ENCODE results near the gene NWD2. TPM values are rescaled to one million over a fixed set of nuclear protein-coding genes. Genes with fewer than 3 reads are reported as not detected.

NWD2 gene
- total RNA-seq, 1 experiment from 2014 or later: under 0.01 TPM

DNA sequence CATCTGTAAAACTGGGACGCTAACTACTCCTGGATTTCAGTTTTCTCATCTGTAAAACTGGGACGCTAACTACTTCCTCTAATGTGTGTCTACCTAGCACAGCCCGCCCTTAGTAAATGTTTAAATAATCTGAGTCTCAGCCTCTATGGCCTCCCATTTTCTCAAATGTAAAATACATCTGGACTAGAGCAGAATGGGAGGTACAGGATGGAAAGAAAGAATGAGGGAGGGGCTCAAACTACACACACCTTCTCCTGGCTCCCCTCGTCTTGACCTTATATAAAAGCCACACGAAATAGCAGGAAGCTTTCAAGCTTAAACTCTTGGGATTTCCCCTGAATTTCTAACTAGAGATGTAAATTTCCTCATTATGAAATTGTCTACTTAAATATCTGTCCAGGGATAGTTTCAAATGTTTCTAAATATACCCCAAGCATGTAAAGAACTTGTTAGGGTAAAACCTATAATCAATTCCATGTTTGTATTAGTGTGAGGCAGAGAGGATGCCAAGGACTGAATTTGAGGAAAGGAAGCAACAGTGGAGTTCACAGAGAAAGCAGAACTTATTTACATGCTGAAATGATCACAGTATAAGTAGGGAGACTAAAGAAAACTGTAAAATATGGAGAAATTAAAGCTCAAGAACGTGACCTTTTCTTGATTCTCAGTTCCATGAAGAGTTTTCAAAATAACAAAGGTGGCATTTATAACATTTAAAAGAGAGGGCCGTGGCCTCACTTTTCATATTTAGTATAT, 220.0 kb downstream of the NWD2 start:
- intact Hi-C loops (cut with micrococcal nuclease): no loop called here

GRCh38 chr4:37465296-37465695, 220.8 kb downstream of the NWD2 start:
- Histone ChIP-seq H3K27ac (ENCODE audit: low read length) (no peak overlapping the region), H2AFZ (ENCODE audit: low read length) (no peak overlapping the region), H3K9me2 (replicated peaks; ENCODE audit: low read length) (no peaks in the 10 kb centered on the region), H3K36me3 (ENCODE audit: low read depth, low read length) (no peaks in the 10 kb centered on the region), H3K4me2 (ENCODE audit: low read length) (no peak overlapping the region), H3K9ac (ENCODE audit: low read length) (no peak overlapping the region), H3K79me2 (ENCODE audit: low read length) (0 out of 2 replicates have a peak, but pooled peaks cover 11% of the 10 kb centered on the region), H3K4me3 (ENCODE audit: low read length) (no peak overlapping the region), H3K4me1 (ENCODE audit: insufficient read depth, low read length) (peaks cover 12% of the 10 kb centered on the region; the same call in 1 of the 2 replicates), H3F3A (ENCODE audit: low read length, unreplicated experiment) (no peaks in the 10 kb centered on the region), H4K20me1 (ENCODE audit: low read length) (no peaks in the 10 kb centered on the region), H3K9me3 (ENCODE audit: low read length) (no peaks in the 10 kb centered on the region), H3K27me3 (ENCODE audit: low read length) (no peaks in the 10 kb centered on the region)
- DNase-seq (no peak), ATAC-seq (no peak)
- ChIA-PET POLR2A (ENCODE audit: unreplicated experiment) (no interaction called here), CTCF (no interaction called here)
- no TSS peak for BruUV-seq (replicated peaks)
- intact Hi-C loops (cut with micrococcal nuclease): no loop called here
- TF ChIP-seq EZH2phosphoT487 (IDR thresholded peaks at IDR 0.05; ENCODE audit: borderline replicate concordance, low read length): no peak
- no peak for TF ChIP-seq EZH2 (IDR thresholded peaks at IDR 0.05; ENCODE audit: low read length, unreplicated experiment)
- TF ChIP-seq, protein P1, sequence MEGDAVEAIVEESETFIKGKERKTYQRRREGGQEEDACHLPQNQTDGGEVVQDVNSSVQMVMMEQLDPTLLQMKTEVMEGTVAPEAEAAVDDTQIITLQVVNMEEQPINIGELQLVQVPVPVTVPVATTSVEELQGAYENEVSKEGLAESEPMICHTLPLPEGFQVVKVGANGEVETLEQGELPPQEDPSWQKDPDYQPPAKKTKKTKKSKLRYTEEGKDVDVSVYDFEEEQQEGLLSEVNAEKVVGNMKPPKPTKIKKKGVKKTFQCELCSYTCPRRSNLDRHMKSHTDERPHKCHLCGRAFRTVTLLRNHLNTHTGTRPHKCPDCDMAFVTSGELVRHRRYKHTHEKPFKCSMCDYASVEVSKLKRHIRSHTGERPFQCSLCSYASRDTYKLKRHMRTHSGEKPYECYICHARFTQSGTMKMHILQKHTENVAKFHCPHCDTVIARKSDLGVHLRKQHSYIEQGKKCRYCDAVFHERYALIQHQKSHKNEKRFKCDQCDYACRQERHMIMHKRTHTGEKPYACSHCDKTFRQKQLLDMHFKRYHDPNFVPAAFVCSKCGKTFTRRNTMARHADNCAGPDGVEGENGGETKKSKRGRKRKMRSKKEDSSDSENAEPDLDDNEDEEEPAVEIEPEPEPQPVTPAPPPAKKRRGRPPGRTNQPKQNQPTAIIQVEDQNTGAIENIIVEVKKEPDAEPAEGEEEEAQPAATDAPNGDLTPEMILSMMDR (conservative IDR thresholded peaks at IDR 0.05; ENCODE audit: low read depth, low read length): no peak

More for the DNA sequence above, 220.0 kb downstream of the NWD2 start:
- CTCF ChIA-PET: no interaction called here
- Histone ChIP-seq H3K9ac (ENCODE audit: low read length) (no peak overlapping the region), H3K9me3 (ENCODE audit: low read length) (no peaks in the 10 kb centered on the region), H3K9me2 (replicated peaks; ENCODE audit: low read length) (no peaks in the 10 kb centered on the region), H3K27ac (ENCODE audit: low read length) (no peak overlapping the region), H3K79me2 (ENCODE audit: low read length) (0 out of 2 replicates have a peak, but pooled peaks cover 9% of the 10 kb centered on the region), H3K4me3 (ENCODE audit: low read length) (no peak overlapping the region), H3K27me3 (ENCODE audit: low read length) (no peaks in the 10 kb centered on the region), H3K4me2 (ENCODE audit: low read length) (no peak overlapping the region), H4K20me1 (ENCODE audit: low read length) (no peaks in the 10 kb centered on the region), H3F3A (ENCODE audit: low read length, unreplicated experiment) (no peaks in the 10 kb centered on the region), H3K36me3 (ENCODE audit: low read depth, low read length) (no peaks in the 10 kb centered on the region), H3K4me1 (ENCODE audit: insufficient read depth, low read length) (0 out of 2 replicates have a peak, but pooled peaks cover 8% of the 10 kb centered on the region), H2AFZ (ENCODE audit: low read length) (no peak overlapping the region)
- BruUV-seq (replicated peaks): no TSS peak
- TF ChIP-seq EZH2phosphoT487 (IDR thresholded peaks at IDR 0.05; ENCODE audit: borderline replicate concordance, low read length) (no peak), EZH2 (IDR thresholded peaks at IDR 0.05; ENCODE audit: low read length, unreplicated experiment) (no peak)
- TF ChIP-seq, protein P1 (conservative IDR thresholded peaks at IDR 0.05; ENCODE audit: low read depth, low read length): no peak
- no peak for ATAC-seq
- POLR2A ChIA-PET (ENCODE audit: unreplicated experiment): no interaction called here
- no peak for DNase-seq

- H3K9me2 ChIP-seq (replicated peaks; ENCODE audit: low read length): no peaks in the 10 kb centered on the region
- H3K9ac ChIP-seq (ENCODE audit: low read length): no peak overlapping the region
- ChIA-PET POLR2A (ENCODE audit: unreplicated experiment) (no interaction called here), CTCF (no interaction called here)
- H3K27me3 ChIP-seq (ENCODE audit: low read length): no peaks in the 10 kb centered on the region
- no peak for TF ChIP-seq EZH2phosphoT487 (IDR thresholded peaks at IDR 0.05; ENCODE audit: borderline replicate concordance, low read length)
- TF ChIP-seq EZH2 (IDR thresholded peaks at IDR 0.05; ENCODE audit: low read length, unreplicated experiment): no peak
- TF ChIP-seq, protein P1 (conservative IDR thresholded peaks at IDR 0.05; ENCODE audit: low read depth, low read length): no peak
- H4K20me1 ChIP-seq (ENCODE audit: low read length): no peaks in the 10 kb centered on the region
- no peak overlapping the region for H3K4me3 ChIP-seq (ENCODE audit: low read length)
- intact Hi-C loops (cut with micrococcal nuclease): no loop called here
- no peak overlapping the region for H3K4me2 ChIP-seq (ENCODE audit: low read length)
- H2AFZ ChIP-seq (ENCODE audit: low read length): no peak overlapping the region
- no peaks in the 10 kb centered on the region for H3F3A ChIP-seq (ENCODE audit: low read length, unreplicated experiment)
- no peak for ATAC-seq
- H3K27ac ChIP-seq (ENCODE audit: low read length): no peak overlapping the region
- 0 out of 2 replicates have a peak, but pooled peaks cover 11% of the 10 kb centered on the region for H3K79me2 ChIP-seq (ENCODE audit: low read length)
- H3K36me3 ChIP-seq (ENCODE audit: low read depth, low read length): no peaks in the 10 kb centered on the region
- peaks cover 18% of the 10 kb centered on the region; the same call in 1 of the 2 replicates for H3K4me1 ChIP-seq (ENCODE audit: insufficient read depth, low read length)
- no peaks in the 10 kb centered on the region for H3K9me3 ChIP-seq (ENCODE audit: low read length)
- no peak for DNase-seq
- BruUV-seq (replicated peaks): no TSS peak
Observed at GRCh38 chr4:37465845-37466244, 221.3 kb downstream of the NWD2 start.
